Measurements from ENCODE around the gene PHRF1. TPM values are rescaled to one million over a fixed set of nuclear protein-coding genes. Genes with fewer than 3 reads are reported as not detected.

Gene PHRF1
- total RNA-seq, 1 donor from 2014 or later = 38.3 TPM

GRCh38 chr11:555780-556661 lies 20.2 kb upstream of the PHRF1 start:
- H3K36me3 Mint-ChIP-seq (ENCODE audit: low read depth, unreplicated experiment) = peaks cover 1% of the 10 kb centered on the region
- H3K9me3 ChIP-seq (ENCODE audit: insufficient read depth, low read depth, low read length) = no peaks in the 10 kb centered on the region
- H3K4me3 ChIP-seq (ENCODE audit: insufficient read depth, low read depth, low read length) = no peak overlapping the region
- H3K27me3 ChIP-seq (ENCODE audit: insufficient read depth, low read length) = peaks cover 23% of the 10 kb centered on the region
- H3K9me3 Mint-ChIP-seq (ENCODE audit: unreplicated experiment) = peaks cover 2% of the 10 kb centered on the region
- H3K4me3 Mint-ChIP-seq (ENCODE audit: unreplicated experiment) = no peak overlapping the region
- no peaks in the 10 kb centered on the region for H3K36me3 ChIP-seq (ENCODE audit: insufficient read depth, low read length)
- DNase-seq (ENCODE audit: low read depth) = no peak
- H4K20me1 ChIP-seq (ENCODE audit: insufficient read depth, low read length) = no peaks in the 10 kb centered on the region
- TF ChIP-seq EZH2 (IDR thresholded peaks at IDR 0.05; ENCODE audit: insufficient read depth, low read length) (peak; percentile 92), CTCF (IDR thresholded peaks at IDR 0.05; ENCODE audit: insufficient read depth, low read depth, low read length) (no peak)
- H3K4me2 ChIP-seq (ENCODE audit: low read length) = no peak overlapping the region
- no peak overlapping the region for H3K27ac Mint-ChIP-seq (ENCODE audit: unreplicated experiment)
- H3K4me1 Mint-ChIP-seq (ENCODE audit: low read depth, unreplicated experiment) = peaks cover 4% of the 10 kb centered on the region
- H3K4me1 ChIP-seq (ENCODE audit: insufficient read depth, low read length) = peaks cover 4% of the 10 kb centered on the region
- FAIRE-seq = no peak
- H3K27me3 Mint-ChIP-seq (ENCODE audit: low read depth, unreplicated experiment) = peaks cover 9% of the 10 kb centered on the region
- no peak overlapping the region for H3K27ac ChIP-seq (ENCODE audit: low read depth, low read length)
- H3K79me2 ChIP-seq (ENCODE audit: insufficient read depth, low read length) = no peaks in the 10 kb centered on the region
- H2AFZ ChIP-seq (ENCODE audit: low read depth, low read length) = no peak overlapping the region
- H3K9ac ChIP-seq (ENCODE audit: low read length) = no peak overlapping the region

GRCh38 chr11:556662-557256 lies 19.5 kb upstream of the PHRF1 start:
- Mint-ChIP-seq H3K4me1 (ENCODE audit: low read depth, unreplicated experiment) (peaks cover 4% of the 10 kb centered on the region), H3K27me3 (ENCODE audit: low read depth, unreplicated experiment) (peaks cover 9% of the 10 kb centered on the region), H3K27ac (ENCODE audit: unreplicated experiment) (no peak overlapping the region), H3K4me3 (ENCODE audit: unreplicated experiment) (no peak overlapping the region), H3K9me3 (ENCODE audit: unreplicated experiment) (peaks cover 2% of the 10 kb centered on the region), H3K36me3 (ENCODE audit: low read depth, unreplicated experiment) (peaks cover 1% of the 10 kb centered on the region)
- TF ChIP-seq CTCF (IDR thresholded peaks at IDR 0.05; ENCODE audit: insufficient read depth, low read depth, low read length) = no peak
- no peak for TF ChIP-seq EZH2 (IDR thresholded peaks at IDR 0.05; ENCODE audit: insufficient read depth, low read length)
- Histone ChIP-seq H3K4me3 (ENCODE audit: insufficient read depth, low read depth, low read length) (no peak overlapping the region), H3K4me1 (ENCODE audit: insufficient read depth, low read length) (peaks cover 8% of the 10 kb centered on the region), H3K4me2 (ENCODE audit: low read length) (no peak overlapping the region), H3K27me3 (ENCODE audit: insufficient read depth, low read length) (peaks cover 23% of the 10 kb centered on the region), H3K36me3 (ENCODE audit: insufficient read depth, low read length) (no peaks in the 10 kb centered on the region), H3K79me2 (ENCODE audit: insufficient read depth, low read length) (no peaks in the 10 kb centered on the region), H3K27ac (ENCODE audit: low read depth, low read length) (no peak overlapping the region), H2AFZ (ENCODE audit: low read depth, low read length) (no peak overlapping the region), H3K9me3 (ENCODE audit: insufficient read depth, low read depth, low read length) (no peaks in the 10 kb centered on the region), H3K9ac (ENCODE audit: low read length) (no peak overlapping the region), H4K20me1 (ENCODE audit: insufficient read depth, low read length) (no peaks in the 10 kb centered on the region)
- no peak for DNase-seq (ENCODE audit: low read depth)
- FAIRE-seq = no peak
